HuH-7 (cell line): ENCODE measurements around the gene C3orf18.

Experiments
- DNase-seq: peaks from one replicate; pipeline ENCODE4 v3.0.0; 2011; ENCODE audit warnings: low spot score

C3orf18 gene

DNA sequence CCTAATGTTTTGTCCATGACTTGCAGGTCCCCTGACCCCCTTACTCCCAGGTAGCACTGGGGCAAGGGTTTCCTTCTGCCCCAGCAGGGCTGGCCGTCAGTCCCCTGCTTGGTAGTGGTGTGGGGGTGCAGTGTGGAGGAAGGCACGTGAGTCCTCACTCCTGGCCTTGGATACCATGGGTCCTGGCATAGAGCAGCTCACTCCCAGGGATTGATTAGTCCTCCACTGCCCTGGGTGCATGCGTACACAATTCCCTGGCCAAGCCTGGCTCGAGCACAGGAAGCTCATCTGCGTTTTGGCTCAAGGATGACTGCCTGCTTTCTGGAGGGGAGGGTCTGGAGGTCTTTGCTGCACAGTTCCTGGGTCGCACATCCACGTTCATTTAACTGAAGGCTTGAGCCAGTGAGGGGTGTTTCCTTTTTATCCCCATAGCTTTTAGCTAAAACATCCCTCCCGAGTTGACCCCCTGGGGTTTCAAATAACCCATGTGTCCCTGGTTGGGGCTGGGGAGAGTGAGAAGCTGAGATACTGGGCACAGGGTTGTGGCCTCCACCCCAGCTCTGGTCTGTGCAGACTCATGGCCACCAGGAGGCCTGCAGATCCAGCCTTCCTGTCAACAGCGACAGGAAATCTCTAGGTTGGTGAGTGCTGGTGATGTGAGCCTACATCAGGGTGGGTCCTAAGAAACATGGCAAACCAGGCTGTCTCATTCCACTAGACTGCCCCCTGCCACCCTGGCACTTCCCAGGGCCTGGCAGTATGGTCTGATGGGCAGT, 13.3 kb upstream of the C3orf18 start:
- DNase-seq: no peak

DNA sequence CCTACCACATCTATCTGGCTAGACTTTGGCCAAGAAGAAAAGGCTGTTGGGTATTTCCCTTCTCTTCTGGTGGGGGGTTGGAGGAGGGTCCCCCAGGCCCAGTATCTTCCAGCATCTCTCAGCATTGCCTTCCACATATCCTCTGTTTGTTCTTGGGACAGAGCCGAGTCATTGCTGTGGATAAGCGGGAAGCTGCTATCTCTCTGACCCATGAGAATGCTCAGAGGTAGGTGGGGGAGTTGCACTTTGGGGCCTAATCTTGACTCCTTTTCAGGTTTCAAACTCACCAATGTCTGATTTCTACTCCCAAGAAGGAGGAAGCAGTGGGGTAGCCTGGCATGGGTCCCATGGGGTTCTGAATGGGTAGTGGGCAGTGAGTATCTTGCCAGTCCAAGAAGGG, 9.8 kb upstream of the C3orf18 start:
- DNase-seq: no peak

DNA sequence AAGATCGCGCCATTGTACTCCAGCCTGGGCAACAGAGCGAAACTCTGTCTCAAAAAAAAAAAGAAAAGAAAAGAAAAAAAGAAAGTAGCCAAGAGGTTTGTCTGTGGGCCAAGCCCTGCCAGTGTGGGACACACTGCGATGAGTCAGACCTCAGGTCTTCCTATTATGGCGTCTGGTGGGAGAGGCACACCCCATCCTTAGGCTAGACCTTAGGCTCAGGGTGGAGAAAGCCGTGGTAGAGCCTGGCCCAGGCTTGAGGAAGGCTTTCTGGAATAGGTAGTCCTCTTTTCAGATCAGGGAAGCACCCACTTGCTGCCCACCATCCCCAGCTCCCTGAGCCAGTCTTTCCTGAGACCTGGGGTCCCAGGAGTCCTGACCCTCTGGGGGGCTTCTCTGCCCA, 7.8 kb upstream of the C3orf18 start:
- DNase-seq: no peak

DNA sequence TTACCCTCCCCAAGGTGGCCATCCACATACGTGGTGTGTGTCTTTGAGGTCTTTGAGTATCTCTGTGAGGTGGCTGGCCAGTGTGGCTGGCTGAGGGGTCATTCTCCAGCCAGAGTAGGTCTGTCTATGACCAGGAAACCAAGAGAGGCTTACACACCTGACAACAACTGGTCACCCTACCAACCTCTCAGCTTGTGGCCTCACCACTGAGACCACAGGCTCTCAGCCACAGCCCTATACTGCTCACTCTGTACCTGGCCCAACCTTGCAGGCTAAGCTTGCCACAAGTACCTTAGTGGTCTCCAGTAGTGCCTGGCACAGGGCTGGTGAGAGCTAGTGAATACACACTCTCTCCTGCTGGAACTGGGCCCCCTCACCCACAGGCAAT, 6.9 kb upstream of the C3orf18 start:
- DNase-seq: no peak

DNA sequence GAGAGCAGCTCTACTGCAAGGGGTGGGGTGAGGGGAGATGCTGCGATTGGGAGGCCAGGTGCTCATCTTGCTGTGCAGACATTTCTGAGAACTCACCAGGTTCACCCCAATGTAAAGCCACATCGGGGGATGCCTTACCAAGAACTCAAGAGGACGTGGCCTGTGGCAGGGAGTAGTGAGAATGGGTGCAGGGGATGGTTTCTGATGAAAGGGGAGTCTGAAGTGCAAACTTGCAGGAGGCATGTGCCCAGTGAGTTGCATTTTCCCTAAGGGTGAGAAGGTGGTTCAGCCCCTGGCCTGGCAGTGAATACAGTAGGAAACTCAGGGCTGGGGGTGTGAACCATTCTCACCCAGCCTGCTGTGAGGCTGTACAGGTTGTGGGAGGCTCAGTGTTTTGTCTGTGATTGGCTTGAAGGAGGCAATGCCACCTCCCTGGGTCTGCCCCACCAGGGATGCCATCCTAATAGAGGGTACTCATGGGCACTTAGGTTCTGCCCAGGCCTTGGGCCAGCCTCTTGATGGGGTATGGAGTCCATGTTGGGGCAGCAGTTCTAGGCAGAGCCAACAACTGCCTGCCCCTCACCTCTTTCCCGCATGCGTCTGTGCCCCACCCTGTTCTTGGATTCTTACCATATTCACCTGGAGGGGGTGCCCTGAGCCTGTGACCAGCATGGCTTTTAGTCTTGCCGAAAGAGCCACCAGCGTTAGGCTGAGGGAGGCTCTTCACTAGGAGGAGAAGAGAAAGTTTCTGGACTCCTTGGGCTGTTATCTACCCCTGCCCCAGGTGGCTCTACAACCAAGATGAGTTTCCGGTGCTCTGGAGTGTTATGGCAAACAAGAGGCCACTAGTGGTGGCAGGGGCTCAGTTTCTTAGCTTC, 6.3 kb upstream of the C3orf18 start:
- no peak for DNase-seq

DNA sequence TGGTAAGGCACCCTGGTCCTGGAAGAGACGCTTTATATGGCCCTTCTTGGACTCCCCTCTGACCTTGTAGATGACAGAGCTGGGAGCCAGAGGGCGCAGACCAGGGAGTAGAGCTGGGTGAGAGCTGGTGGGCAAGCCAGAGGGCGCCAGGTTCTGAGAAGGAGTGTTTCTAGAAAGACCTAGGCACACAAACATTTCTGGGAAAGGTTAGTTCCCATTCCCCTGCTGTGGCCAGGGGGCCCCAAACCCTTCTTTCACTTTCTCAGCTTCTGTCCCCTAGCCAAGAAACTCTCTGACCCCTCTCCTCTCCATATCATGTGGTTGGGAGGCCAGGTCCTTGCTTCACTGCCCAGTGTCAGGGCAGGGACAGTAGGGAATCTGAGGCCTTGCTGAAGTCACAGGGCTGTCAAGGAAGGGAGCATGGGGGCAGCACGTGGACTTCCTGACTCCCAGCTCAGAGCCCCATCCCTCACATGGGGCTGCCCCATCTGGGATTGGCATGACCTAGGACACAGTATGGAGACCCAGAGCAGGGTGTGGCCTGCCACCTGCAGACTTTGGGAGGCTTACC, 5.3 kb upstream of the C3orf18 start:
- no peak for DNase-seq

DNA sequence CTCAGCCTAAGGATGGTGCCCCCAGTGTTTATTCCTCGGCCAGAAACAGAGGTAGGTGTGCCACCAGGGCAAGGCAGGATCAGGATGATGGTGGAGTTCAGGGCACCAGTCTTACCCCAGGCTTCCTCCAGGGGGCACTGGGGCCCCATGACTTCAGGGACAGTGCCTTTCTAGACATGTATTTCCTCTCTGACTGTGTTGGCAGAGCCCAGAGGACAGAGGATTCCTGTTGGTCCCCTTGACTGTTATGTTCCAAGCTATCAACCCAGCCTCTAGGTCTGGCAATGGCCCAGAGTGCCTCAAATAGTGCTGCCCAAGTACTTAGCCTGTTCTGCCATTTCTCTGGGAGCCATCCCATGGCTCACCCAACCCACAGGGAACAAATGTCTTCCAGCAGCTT, 4.6 kb upstream of the C3orf18 start:
- DNase-seq: peak; percentile 80

DNA sequence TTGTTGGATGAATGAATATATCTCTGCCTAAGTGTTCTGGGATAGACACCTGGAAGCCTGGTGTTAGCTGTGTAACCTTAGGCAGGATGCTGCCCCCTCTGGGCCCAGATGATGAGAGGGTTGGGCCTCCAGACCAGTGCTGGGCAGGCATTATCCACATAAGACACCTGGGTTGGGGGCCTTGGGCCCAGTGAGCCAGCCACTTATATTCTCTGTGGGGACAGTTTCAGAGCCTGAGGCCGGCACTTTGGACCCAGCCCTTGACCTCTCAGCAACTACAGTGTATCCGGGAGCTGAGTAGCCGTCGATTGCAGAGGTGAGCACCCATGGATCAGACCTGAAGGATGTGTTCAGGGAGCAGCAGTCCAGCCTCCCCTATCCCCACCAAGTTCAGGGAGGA, 3.9 kb upstream of the C3orf18 start:
- no peak for DNase-seq

DNA sequence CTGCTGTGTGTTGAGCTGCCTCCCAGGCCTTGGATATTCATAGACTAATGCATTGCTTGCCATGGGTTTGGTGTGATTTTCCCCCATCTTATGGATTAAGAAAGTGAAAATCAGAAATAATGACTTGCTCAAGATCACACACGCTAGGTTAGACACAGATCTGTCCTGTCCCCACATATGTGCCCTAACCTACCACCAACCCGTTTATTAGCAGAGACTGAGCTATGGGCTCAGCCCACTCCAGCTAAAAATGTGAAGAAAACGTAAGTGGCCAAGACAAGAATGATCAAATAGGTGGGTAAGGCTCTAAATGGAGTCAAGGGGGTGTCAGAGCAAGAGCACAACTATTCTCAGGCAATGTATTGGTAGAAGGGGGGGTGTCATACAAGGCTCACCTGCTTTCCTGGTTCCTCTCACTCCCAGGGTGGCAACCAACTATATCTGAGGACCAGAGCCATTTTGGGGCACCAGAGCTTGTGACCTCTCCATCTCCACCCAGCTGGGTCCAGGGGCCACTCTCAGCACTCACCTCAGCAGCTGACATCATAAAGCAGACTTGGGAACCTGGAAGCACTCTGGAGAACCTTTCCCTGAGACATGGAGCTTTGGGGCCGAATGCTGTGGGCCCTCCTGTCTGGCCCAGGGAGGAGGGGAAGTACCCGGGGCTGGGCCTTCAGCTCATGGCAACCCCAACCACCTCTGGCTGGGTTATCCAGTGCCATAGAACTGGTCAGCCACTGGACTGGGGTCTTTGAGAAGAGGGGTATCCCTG, 3.1 kb upstream of the C3orf18 start:
- DNase-seq: no peak

DNA sequence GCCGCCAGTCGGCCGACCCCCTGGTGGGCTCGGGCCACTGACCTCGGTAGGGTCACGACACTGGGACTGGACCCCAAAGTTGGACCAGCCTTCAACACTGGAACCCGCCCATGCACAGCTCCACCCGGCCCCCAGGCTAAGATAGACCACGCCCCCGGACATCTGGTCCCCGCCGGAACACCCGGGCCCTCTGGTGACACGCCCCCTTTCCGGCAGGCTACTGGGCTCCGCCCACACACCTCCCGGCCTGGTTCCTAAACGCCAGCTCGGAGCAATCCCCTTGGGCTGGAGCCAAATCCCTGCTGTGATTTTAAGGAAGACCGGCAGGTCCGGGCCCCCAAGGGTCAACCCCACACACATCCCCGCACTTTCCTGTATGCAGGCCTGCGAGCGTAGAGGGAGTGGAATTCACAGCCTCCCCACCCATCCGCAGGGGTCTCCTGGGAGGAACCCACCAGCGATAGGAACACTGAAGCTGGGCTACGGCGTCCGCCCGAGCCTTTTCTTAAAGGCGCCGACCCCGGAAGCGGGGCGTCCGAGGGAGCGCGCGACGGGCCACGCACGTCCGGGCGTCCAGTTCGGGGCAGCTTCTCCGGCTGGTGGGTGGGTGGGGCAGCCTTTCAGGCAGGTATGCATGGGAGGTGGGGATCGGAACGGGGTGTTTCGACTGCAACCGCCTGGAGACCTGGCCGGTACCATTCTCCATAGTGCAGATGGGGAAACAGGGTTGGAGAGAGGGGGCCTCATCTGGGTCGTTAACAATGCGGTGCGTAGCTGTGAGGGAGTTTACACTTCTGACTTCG, 1.6 kb upstream of the C3orf18 start, which contains the start of gene HEMK1:
Gene HEMK1 (plus strand): TSS at position 576 of the 803 bp plus-strand sequence. CDS start 1,583 bp downstream, outside the sequence.
- DNase-seq: peak; percentile 98

DNA sequence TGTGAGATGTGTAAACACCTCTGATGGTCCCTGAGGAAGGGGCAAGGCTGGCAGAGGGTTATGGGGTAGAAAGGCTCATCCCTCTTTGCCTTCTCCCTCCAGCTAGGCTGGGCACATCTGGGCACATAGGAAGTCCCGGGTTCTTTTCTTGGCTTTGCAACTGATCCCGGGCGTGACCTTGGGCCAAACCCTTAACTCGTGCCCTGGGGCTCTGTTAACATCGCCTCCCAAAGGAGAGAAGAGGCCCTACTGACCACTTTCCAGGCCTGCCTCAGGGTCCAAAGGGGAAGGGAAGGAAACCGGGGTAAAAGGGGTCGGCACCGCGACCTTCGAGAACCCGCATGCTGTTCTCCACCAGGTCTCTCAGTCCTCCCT, 549 bp downstream of the C3orf18 start:
- no peak for DNase-seq

DNA sequence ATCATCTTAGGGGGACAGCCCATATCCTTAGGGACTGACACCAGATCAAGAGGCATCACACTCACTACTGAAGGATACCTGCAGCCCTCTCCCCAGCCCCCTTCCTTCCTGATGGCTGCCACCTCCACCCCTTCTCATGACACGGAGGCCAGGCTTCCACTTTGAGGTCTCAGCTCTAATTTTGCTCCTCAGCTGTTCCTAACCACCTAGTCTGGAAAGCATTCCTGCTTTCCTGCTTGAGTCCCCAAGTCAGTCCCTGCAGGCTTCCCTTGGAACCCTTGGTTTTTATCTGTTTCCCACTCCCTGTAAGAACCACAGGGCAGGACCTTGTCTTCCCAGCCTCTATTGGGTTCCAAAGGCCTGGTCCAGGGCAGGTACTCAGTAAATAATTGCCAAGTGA, 3.2 kb downstream of the C3orf18 start:
- DNase-seq: no peak

DNA sequence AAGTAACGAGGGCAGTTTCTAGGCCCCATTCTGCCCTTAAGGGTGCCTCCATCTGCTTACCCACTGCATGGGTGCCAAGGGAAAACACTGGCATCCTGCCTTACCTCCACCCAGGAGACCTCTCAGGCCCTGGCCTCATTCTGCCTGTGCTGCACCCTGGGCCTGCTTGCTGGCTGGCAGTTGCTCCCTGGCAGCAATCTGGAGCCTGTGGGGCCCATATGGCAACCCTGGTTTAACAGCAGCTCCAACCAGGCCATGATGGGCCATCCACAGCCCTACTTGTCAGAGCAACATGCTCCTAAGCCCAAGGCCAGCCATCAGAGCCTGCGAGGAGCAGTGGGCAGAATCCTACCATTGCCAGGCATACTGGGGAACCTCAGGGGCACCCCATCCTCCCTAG, 3.7 kb downstream of the C3orf18 start:
- no peak for DNase-seq

DNA sequence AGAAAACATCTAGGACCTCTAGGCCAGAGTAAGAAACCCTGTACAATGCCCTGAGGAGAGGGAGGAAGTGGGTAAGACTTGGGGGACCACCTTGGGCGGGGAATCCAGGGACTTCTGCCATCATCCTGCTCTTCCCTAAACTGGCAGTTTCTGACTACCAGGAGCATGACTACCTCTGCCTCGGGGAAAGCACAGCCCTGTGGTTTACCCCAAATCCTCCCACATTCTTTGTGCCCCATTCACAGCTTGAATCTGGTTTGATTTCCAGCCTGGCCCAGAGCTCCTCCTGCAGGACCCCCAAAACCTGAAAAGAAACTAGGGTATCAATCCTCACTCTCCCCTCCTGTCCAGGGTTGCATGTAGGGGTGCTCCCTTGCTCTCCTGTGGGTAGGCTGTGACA, 4.7 kb downstream of the C3orf18 start:
- no peak for DNase-seq

DNA sequence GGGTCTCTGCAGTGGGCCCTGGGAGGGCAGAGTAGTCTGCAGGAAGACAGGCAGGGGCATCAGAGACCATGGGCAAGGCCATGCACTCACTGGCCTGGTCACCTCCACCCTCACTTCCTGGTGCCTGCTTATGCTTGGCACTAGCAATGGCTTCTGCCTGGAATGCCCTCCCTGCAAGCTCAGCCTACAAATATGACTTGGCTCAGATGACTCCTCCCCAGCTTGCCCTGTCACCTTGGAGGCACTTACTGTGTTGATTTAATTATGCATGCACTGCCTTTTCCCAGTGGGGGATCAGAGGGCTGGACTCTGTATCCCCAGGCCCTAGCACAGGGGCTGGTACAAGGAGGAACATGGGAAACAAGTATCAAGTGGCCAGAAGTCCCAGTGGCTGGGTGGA, 7.8 kb downstream of the C3orf18 start:
- DNase-seq: no peak

DNA sequence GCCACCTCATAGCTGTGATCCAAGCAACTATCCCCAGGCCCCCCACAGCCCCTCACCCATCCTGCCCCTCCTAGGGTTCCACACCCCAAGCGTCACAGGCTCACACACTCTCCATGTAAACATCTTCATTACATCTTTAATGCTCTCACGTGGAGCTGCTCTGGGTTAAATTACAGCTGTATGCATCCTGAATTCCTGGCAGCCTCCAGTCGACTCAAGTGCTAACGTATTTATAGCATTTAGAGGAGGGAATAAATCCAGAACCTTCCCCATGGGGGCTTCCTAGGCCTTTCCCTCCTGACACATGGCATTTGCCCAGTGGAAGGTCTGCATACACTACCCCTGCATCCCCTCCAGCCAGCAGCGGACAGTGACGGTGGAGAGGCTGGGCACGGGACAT, 9.6 kb downstream of the C3orf18 start:
- DNase-seq: no peak

DNA sequence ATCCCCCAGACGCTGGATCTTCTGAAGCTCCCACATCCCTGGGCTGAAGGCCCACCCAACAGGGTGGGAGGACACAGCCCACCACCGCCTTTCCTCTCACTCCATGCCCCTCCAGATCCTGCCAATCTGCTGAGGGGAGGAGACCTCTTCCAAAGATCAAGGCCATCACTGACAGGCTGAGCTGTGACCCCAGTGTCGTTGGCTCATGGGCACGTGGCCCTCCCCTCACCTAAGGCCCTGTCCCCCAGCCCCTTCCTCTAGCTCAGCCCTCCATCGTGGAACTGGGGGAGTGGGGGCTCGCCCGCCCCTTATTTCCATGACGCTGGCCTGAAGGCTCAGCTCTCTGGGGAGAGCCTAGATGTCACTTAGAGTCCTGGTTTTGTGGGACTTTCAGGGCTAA, 10.4 kb downstream of the C3orf18 start:
- no peak for DNase-seq

DNA sequence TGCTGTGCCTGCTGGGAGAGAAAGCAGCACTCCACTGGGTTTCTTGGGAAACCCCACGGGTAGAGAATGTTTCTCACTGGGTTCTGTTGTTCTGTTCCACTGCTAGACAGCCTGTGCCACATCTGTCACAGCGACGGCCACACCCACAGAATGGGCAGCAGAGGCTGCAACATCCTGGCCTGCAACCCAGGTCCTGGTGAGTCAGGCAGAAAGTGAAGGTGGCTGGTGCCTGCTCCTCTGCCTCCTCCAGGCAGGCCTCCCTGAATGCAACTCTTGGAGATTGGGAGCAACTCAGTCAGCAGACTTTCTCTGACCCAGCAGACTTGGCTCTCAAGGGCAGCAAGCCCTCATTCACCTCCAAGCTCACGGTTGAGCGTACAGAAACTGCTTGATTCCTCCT, 13.0 kb downstream of the C3orf18 start:
- no peak for DNase-seq

DNA sequence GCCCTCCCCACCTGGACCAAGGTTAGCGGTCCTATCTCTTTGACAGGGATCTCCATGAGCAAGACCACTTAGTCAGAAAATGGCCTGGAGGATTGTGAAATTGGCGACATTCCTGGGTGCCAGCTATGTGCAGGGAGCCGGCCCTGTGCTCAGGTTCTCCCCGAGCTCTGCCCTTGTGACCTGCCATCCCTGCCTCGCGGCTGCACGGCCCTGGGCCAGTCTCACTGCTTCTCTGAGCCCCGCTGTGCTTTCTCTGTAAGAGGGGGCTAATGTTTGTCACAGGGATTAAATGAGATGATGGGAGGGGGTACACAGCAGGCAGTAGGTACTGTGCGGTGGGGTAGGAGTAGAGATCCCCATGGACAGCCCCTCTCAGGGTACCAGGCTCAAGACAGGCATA, 14.9 kb downstream of the C3orf18 start:
- no peak for DNase-seq

DNA sequence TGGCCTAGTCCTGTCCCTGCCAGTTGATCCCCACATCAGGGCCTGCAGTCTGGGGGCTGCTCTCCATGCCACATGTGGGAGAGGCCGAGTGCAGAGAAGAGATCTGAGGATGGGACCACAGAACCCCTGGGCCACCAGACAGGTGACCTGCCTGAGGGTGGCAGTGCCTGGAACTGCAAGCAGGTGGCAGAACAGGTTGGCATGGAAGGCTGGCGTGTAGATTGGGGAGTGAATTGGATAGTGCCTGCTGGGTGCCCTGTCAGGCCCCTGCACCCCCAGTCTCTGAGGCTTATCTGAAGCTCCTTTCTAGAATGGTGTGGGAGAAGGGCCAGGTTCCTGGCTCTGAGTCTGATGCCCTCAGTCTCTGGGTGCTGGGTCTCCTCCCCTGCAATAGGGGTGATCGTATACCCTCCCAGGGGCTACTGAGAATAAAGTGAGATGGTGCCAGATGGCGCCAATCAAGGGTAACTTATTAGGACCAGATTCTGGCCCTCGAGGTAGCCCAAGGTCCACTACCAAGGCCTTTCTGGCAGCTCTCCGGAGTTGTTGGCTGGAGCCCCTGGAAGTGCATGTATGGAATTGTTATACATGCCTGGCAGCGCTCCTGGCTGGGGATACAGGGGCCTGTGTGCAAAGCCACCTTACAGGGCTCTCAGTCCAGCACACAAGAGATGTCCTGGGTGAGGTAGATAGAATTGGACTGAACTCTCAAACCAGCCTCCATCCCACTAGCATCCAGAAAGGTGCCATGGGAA, 15.7 kb downstream of the C3orf18 start:
- DNase-seq: no peak
